GM12878 (cell line): ENCODE results near the gene APCDD1. TPM values are rescaled to one million over a fixed set of nuclear protein-coding genes. Genes with fewer than 3 reads are reported as not detected.

Source experiments
- ATAC-seq: fragments of 200-7000 bp; cut with Tn5 transposase; 3 replicates; pipeline ENCODE4 v1.9.1; 2020; ENCODE audit warnings: mild to moderate bottlenecking, moderate library complexity
- BruUV-seq: library from RNA; stranded (reverse); fragments of 400-500 nt; replicated peaks from 2 replicates; lab custom pipeline; 2021; lab: Mats Ljungman, UMichigan
- CTCF ChIA-PET: fragments of 300-600 bp; sonication (Branson Sonifier 250); formaldehyde crosslinking; extraction: SDS; loops from one replicate; lab custom pipeline; 2021; ENCODE audit warnings: inconsistent platforms; lab: Yijun Ruan, JAX
- POLR2A ChIA-PET: fragments of 350-600 bp; formaldehyde crosslinking; extraction: SDS; loops from one replicate; lab custom pipeline; 2021; ENCODE audit warnings: inconsistent platforms; lab: Charles Lee
- RAD21 ChIA-PET: fragments of 300-600 bp; sonication (Branson Sonifier 250); formaldehyde crosslinking; loops from one replicate; lab custom pipeline; 2023; ENCODE audit warnings: antibody characterized with exemption; ENCODE audit not compliant: unreplicated experiment; lab: Charles Lee
- SMC1A ChIA-PET: fragments of 300-600 bp; sonication (Branson Sonifier 250); formaldehyde crosslinking; loops from one replicate; lab custom pipeline; 2023; ENCODE audit not compliant: unreplicated experiment, uncharacterized antibody; lab: Charles Lee
- DNase-seq: peaks from one replicate; pipeline ENCODE4 v3.0.0-alpha.2; 2011; ENCODE audit warnings: low read depth, low spot score
- FAIRE-seq: peaks from 3 replicates; lab custom pipeline; 2011; peaks lifted over from hg19 to GRCh38; lab: Jason Lieb, UNC
- H2AFZ ChIP-seq: 2 replicates; pipeline ENCODE4 v1.6.0; 2011; ENCODE audit warnings: low read depth, low read length, control low read depth; ENCODE audit not compliant: control insufficient read depth
- H3K27ac ChIP-seq: 2 replicates; pipeline ENCODE4 v1.5.1; 2011; ENCODE audit warnings: control low read depth; ENCODE audit not compliant: control insufficient read depth, insufficient read depth
- H3K27me3 ChIP-seq, 2 experiments: replicated peaks in 1 of 2; 2 replicates each; pipeline versions ENCODE4 v1.6.0 to v1.6.1; 2011; ENCODE audit warnings: low read length in 1 of 2; ENCODE audit not compliant: control insufficient read depth in 2 of 2, insufficient read depth in 2 of 2
- H3K36me3 ChIP-seq, 2 experiments: 2 replicates each; pipeline ENCODE4 v1.5.1; 2011; ENCODE audit warnings: low read length in 1 of 2; ENCODE audit not compliant: control insufficient read depth in 2 of 2, insufficient read depth in 2 of 2
- H3K4me1 ChIP-seq: 2 replicates; pipeline ENCODE4 v1.6.1; 2011; ENCODE audit warnings: mild to moderate bottlenecking, low read length, moderate library complexity, mixed read lengths; ENCODE audit not compliant: control insufficient read depth, insufficient read depth
- H3K4me2 ChIP-seq: 2 replicates; pipeline ENCODE4 v1.6.0; 2011; ENCODE audit warnings: control low read depth; ENCODE audit not compliant: control insufficient read depth, insufficient read depth
- H3K4me3 ChIP-seq: fragments of 200-600 bp; sonication (generic); 2 replicates; pipeline ENCODE4 v1.5.1; 2016
- H3K79me2 ChIP-seq: 2 replicates; pipeline ENCODE4 v1.6.0; 2011; ENCODE audit warnings: low read length; ENCODE audit not compliant: control insufficient read depth, insufficient read depth
- H3K9ac ChIP-seq: 2 replicates; pipeline ENCODE4 v1.8.0; 2011; ENCODE audit warnings: low read length, control low read depth, mixed read lengths; ENCODE audit not compliant: control insufficient read depth, insufficient read depth
- H3K9me3 ChIP-seq: replicated peaks from 3 replicates; pipeline ENCODE4 v1.5.1; 2011; ENCODE audit warnings: mild to moderate bottlenecking, low read length; ENCODE audit not compliant: control insufficient read depth, insufficient read depth
- H4K20me1 ChIP-seq: 2 replicates; pipeline ENCODE4 v1.6.0; 2011; ENCODE audit not compliant: control insufficient read depth, insufficient read depth
- ATF7 ChIP-seq: fragments of 450-650 bp; IDR thresholded peaks from 2 replicates; pipeline ENCODE4 v1.6.1; 2016; ENCODE audit warnings: low read depth, mild to moderate bottlenecking
- BMI1 ChIP-seq: fragments of 450-650 bp; IDR thresholded peaks from 2 replicates; pipeline ENCODE4 v1.6.1; 2016; ENCODE audit warnings: mild to moderate bottlenecking, moderate library complexity, borderline replicate concordance
- CREM ChIP-seq: IDR thresholded peaks from 2 replicates; pipeline ENCODE4 v1.6.1; 2014; ENCODE audit warnings: antibody characterized with exemption, low read depth
- DPF2 ChIP-seq: fragments of 450-650 bp; IDR thresholded peaks from 2 replicates; pipeline ENCODE4 v1.6.1; 2017; ENCODE audit warnings: mild to moderate bottlenecking
- EGR1 ChIP-seq, 2 experiments: IDR thresholded peaks; 1 replicate in 1 of 2; 2 replicates in 1 of 2; pipeline ENCODE4 v1.6.1; 2011 to 2012; ENCODE audit warnings: low read depth in 2 of 2, low read length in 2 of 2, borderline replicate concordance in 1 of 2, mild to moderate bottlenecking in 1 of 2, moderate library complexity in 1 of 2
- ESRRA ChIP-seq: IDR thresholded peaks from 2 replicates; pipeline ENCODE4 v1.6.1; 2012; ENCODE audit warnings: mild to moderate bottlenecking, low read length, improper control_type of control experiment
- ETV6 ChIP-seq, 2 experiments: fragments of 450-650 bp in 1 of 2; IDR thresholded peaks in 1 of 2; conservative IDR thresholded peaks in 1 of 2; 2 replicates each; pipeline ENCODE4 v1.6.1; 2014; ENCODE audit warnings: antibody characterized with exemption in 1 of 2, borderline replicate concordance in 1 of 2, low read depth in 1 of 2, mild to moderate bottlenecking in 1 of 2, moderate library complexity in 1 of 2
- FOXK2 ChIP-seq: fragments of 450-650 bp; IDR thresholded peaks from 2 replicates; pipeline ENCODE4 v1.6.1; 2017; ENCODE audit warnings: mild to moderate bottlenecking, moderate library complexity
- IKZF1 ChIP-seq: fragments of 450-650 bp; conservative IDR thresholded peaks from 2 replicates; pipeline ENCODE4 v1.6.1; 2017; ENCODE audit warnings: antibody characterized with exemption, mild to moderate bottlenecking
- IKZF2 ChIP-seq, 2 experiments: fragments of 450-650 bp; IDR thresholded peaks; 2 replicates each; pipeline ENCODE4 v1.6.1; 2017; ENCODE audit warnings: mild to moderate bottlenecking in 2 of 2, moderate library complexity in 2 of 2
- NR2C1 ChIP-seq: fragments of 450-650 bp; IDR thresholded peaks from 2 replicates; pipeline ENCODE4 v1.6.1; 2017; ENCODE audit warnings: antibody characterized with exemption, mild to moderate bottlenecking, moderate library complexity
- SMARCA5 ChIP-seq: fragments of 450-650 bp; IDR thresholded peaks from 2 replicates; pipeline ENCODE4 v1.6.1; 2017; ENCODE audit warnings: mild to moderate bottlenecking
- SP1 ChIP-seq: IDR thresholded peaks from one replicate; pipeline ENCODE4 v1.6.1; 2011; ENCODE audit warnings: low read depth, low read length
- YY1 ChIP-seq: IDR thresholded peaks from 2 replicates; pipeline ENCODE4 v1.6.1; 2011; ENCODE audit warnings: low read depth, mild to moderate bottlenecking, low read length
- ZNF207 ChIP-seq: fragments of 450-650 bp; IDR thresholded peaks from 2 replicates; pipeline ENCODE4 v1.6.1; 2014; ENCODE audit warnings: antibody characterized with exemption, mild to moderate bottlenecking, borderline replicate concordance
- ZZZ3 ChIP-seq: IDR thresholded peaks from 2 replicates; pipeline ENCODE4 v1.6.1; 2011; ENCODE audit warnings: low read depth; ENCODE audit not compliant: control insufficient read depth, insufficient read length
- WGBS: methylation state at CpG from one replicate; pipeline ENCODE4 v1.1.6; 2016; ENCODE audit warnings: low lambda C conversion rate; ENCODE audit not compliant: insufficient replicate concordance, insufficient coverage; ENCODE audit errors: missing lambda C conversion rate; 5-methylcytosine and 5-hydroxymethylcytosine counted together
- in situ Hi-C: fragments of 300-500 bp; cut with MboI; formaldehyde crosslinking; loops from 9 replicates; pipeline ENCODE4 v1.14.3; 2018; ENCODE audit warnings: mixed read lengths
- intact Hi-C: fragments of 100-400 bp; cut with micrococcal nuclease; formaldehyde crosslinking; loops from one replicate; pipeline ENCODE4 v1.14.2; 2022; ENCODE audit not compliant: unreplicated experiment
- polyA plus RNA-seq, 11 experiments: library from polyadenylated mRNA; depleted of rRNA in 4 of 11; unstranded in 6 of 11; stranded (reverse) in 5 of 11; fragments of >200 nt; fragmentation: Nextera tagmentation in 4 of 11; fragmentation: Illumina TruSeq in 1 of 11; extraction: Ambion mirVana in 4 of 11; extraction: Trizol in 1 of 11; gene quantifications; 1 replicate in 1 of 11; 2 replicates in 10 of 11; pipeline versions ENCODE4 v1.2.1 to v1.2.3, GENCODE V29; 2011 to 2016; ENCODE audit warnings: inconsistent platforms in 2 of 11, missing spikeins in 2 of 11, low read depth in 1 of 11
- total RNA-seq, 4 experiments: library from RNA; depleted of rRNA in 3 of 4; stranded (reverse); fragments of >200 nt in 3 of 4; fragmentation: Illumina TruSeq in 1 of 4; extraction: Trizol in 1 of 4; gene quantifications; 2 replicates each; pipeline versions ENCODE4 v1.2.1 to v1.2.3, GENCODE V29; 2013 to 2021
- TF ChIP-seq, protein P1 (sequence below): fragments of 450-650 bp; formaldehyde crosslinking; IDR thresholded peaks from 2 replicates; pipeline ENCODE4 v1.5.0; 2022; ENCODE audit warnings: mild to moderate bottlenecking, missing genetic modification characterization
- TF ChIP-seq, protein P2 (sequence below): IDR thresholded peaks from 2 replicates; pipeline ENCODE4 v1.6.1; 2012; ENCODE audit warnings: low read length, inconsistent platforms
- TF ChIP-seq, protein P3 (sequence below): fragments of 450-650 bp; IDR thresholded peaks from 2 replicates; pipeline ENCODE4 v1.6.1; 2017; ENCODE audit warnings: low read depth, mild to moderate bottlenecking, moderate library complexity

APCDD1 gene
- total and polyA plus RNA-seq, 10 of the 15 experiments (the other 5 are each of a cell fraction or from before 2014, with no cell fraction given): not detected

GRCh38 chr18:10499230-10499629 lies 44.8 kb downstream of the APCDD1 start:
- Histone ChIP-seq H3K4me1 (no peaks in the 10 kb centered on the region), H4K20me1 (no peaks in the 10 kb centered on the region), H3K27me3 (no peaks in the 10 kb centered on the region; a peak in 2 of 4 replicates), H3K36me3 (no peaks in the 10 kb centered on the region), H2AFZ (no peak overlapping the region), H3K4me2 (no peak overlapping the region), H3K27ac (no peak overlapping the region), H3K79me2 (no peaks in the 10 kb centered on the region), H3K4me3 (no peak overlapping the region), H3K9me3 (no peaks in the 10 kb centered on the region), H3K9ac (no peak overlapping the region)
- BruUV-seq: no TSS peak
- ATAC-seq (peak; percentile 79), DNase-seq (no peak), FAIRE-seq (no peak)
- intact Hi-C loops (no loop called here), in situ Hi-C loops (no loop called here)
- ChIA-PET POLR2A (no interaction called here), SMC1A (interaction anchor here (1.2 to 11.3 kb wide), 4 partner anchors 18 to 526 kb away, joined by 3 to 67 read pairs (median 6); no protein-coding TSS in a partner anchor), CTCF (no interaction called here), RAD21 (no interaction called here)
- WGBS: 1% methylated on average over 6 of the region's 6 CpGs
- TF ChIP-seq IKZF1: peak; percentile 55; the same call in 1 of the 2 replicates
- TF ChIP-seq NR2C1: no peak
- TF ChIP-seq FOXK2: no peak
- peak; percentile 93 for TF ChIP-seq ATF7
- no peak for TF ChIP-seq SMARCA5
- no peak for TF ChIP-seq ZNF207
- TF ChIP-seq ZZZ3: no peak
- TF ChIP-seq, protein P1, sequence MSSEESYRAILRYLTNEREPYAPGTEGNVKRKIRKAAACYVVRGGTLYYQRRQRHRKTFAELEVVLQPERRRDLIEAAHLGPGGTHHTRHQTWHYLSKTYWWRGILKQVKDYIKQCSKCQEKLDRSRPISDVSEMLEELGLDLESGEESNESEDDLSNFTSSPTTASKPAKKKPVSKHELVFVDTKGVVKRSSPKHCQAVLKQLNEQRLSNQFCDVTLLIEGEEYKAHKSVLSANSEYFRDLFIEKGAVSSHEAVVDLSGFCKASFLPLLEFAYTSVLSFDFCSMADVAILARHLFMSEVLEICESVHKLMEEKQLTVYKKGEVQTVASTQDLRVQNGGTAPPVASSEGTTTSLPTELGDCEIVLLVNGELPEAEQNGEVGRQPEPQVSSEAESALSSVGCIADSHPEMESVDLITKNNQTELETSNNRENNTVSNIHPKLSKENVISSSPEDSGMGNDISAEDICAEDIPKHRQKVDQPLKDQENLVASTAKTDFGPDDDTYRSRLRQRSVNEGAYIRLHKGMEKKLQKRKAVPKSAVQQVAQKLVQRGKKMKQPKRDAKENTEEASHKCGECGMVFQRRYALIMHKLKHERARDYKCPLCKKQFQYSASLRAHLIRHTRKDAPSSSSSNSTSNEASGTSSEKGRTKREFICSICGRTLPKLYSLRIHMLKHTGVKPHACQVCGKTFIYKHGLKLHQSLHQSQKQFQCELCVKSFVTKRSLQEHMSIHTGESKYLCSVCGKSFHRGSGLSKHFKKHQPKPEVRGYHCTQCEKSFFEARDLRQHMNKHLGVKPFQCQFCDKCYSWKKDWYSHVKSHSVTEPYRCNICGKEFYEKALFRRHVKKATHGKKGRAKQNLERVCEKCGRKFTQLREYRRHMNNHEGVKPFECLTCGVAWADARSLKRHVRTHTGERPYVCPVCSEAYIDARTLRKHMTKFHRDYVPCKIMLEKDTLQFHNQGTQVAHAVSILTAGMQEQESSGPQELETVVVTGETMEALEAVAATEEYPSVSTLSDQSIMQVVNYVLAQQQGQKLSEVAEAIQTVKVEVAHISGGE (CRISPR knock-in tag): no peak
- no peak for TF ChIP-seq ETV6 (conservative IDR thresholded peaks at IDR 0.05 in 1 of 2, IDR thresholded peaks at IDR 0.05 in 1 of 2; ENCODE audit: borderline replicate concordance in 1 of 2, low read depth in 1 of 2)
- TF ChIP-seq, protein P2, sequence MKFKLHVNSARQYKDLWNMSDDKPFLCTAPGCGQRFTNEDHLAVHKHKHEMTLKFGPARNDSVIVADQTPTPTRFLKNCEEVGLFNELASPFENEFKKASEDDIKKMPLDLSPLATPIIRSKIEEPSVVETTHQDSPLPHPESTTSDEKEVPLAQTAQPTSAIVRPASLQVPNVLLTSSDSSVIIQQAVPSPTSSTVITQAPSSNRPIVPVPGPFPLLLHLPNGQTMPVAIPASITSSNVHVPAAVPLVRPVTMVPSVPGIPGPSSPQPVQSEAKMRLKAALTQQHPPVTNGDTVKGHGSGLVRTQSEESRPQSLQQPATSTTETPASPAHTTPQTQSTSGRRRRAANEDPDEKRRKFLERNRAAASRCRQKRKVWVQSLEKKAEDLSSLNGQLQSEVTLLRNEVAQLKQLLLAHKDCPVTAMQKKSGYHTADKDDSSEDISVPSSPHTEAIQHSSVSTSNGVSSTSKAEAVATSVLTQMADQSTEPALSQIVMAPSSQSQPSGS: no peak
- TF ChIP-seq, protein P3, sequence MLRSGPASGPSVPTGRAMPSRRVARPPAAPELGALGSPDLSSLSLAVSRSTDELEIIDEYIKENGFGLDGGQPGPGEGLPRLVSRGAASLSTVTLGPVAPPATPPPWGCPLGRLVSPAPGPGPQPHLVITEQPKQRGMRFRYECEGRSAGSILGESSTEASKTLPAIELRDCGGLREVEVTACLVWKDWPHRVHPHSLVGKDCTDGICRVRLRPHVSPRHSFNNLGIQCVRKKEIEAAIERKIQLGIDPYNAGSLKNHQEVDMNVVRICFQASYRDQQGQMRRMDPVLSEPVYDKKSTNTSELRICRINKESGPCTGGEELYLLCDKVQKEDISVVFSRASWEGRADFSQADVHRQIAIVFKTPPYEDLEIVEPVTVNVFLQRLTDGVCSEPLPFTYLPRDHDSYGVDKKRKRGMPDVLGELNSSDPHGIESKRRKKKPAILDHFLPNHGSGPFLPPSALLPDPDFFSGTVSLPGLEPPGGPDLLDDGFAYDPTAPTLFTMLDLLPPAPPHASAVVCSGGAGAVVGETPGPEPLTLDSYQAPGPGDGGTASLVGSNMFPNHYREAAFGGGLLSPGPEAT: peak; percentile 18; the same call in 1 of the 2 replicates
- no peak for TF ChIP-seq CREM
- TF ChIP-seq IKZF2 (IDR thresholded peaks at IDR 0.05): peak; percentile 49 to 60; a peak in 2 of 4 replicates
- no peak for TF ChIP-seq YY1
- 0 out of 2 replicates have a peak, but pooled peaks have one; percentile 45 for TF ChIP-seq DPF2
- TF ChIP-seq SP1: no peak
- no peak for TF ChIP-seq ESRRA
- no peak for TF ChIP-seq EGR1 (IDR thresholded peaks at IDR 0.05; ENCODE audit: borderline replicate concordance in 1 of 2, low read depth in 2 of 2, low read length in 2 of 2)
- TF ChIP-seq BMI1: peak; percentile 57; the same call in 1 of the 2 replicates
